Cardiac fibroblast (primary cell): Measurements from ENCODE around the gene LBR.

Experiments
- DNase-seq, 2 donors: peaks; one replicate each; pipeline versions ENCODE4 v3.0.0 to v3.0.0-alpha.2; 2010; ENCODE audit warnings: low read depth in 2 of 2
- H3K4me3 ChIP-seq, 2 donors: replicated peaks in 1 of 2; 1 replicate in 1 of 2; 2 replicates in 1 of 2; pipeline ENCODE4 v1.5.1; 2011; ENCODE audit warnings: low read depth in 2 of 2, low read length in 2 of 2, mild to moderate bottlenecking in 2 of 2, moderate library complexity in 1 of 2
- TF ChIP-seq, protein P1 (sequence below): IDR thresholded peaks from one replicate; pipeline ENCODE4 v1.5.1; 2011; ENCODE audit warnings: low read depth, mild to moderate bottlenecking, low read length, inconsistent platforms

Gene LBR

DNA sequence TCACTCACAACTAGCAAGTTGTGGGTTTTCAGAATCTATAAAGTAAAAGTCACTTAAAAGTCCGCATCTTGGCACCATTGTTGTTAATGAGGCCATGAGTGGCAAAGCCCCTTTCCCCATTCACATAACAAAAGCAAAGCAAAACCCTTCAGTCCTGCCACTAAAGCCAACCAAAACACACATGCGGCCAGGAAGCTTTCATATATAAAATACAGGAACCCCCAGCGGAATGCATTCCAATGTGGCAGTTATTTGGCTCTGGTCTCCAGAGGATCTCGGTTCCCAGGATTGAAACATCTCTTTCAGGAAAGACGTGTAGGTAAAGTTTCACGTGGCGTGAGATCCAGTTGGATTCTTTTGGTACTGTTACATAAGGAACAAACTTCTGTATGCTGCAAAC lies 2.5 kb upstream of the LBR start:
- DNase-seq, result no peak
- TF ChIP-seq, protein P1, sequence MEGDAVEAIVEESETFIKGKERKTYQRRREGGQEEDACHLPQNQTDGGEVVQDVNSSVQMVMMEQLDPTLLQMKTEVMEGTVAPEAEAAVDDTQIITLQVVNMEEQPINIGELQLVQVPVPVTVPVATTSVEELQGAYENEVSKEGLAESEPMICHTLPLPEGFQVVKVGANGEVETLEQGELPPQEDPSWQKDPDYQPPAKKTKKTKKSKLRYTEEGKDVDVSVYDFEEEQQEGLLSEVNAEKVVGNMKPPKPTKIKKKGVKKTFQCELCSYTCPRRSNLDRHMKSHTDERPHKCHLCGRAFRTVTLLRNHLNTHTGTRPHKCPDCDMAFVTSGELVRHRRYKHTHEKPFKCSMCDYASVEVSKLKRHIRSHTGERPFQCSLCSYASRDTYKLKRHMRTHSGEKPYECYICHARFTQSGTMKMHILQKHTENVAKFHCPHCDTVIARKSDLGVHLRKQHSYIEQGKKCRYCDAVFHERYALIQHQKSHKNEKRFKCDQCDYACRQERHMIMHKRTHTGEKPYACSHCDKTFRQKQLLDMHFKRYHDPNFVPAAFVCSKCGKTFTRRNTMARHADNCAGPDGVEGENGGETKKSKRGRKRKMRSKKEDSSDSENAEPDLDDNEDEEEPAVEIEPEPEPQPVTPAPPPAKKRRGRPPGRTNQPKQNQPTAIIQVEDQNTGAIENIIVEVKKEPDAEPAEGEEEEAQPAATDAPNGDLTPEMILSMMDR, result no peak
- H3K4me3 ChIP-seq, result no peak overlapping the region

DNA sequence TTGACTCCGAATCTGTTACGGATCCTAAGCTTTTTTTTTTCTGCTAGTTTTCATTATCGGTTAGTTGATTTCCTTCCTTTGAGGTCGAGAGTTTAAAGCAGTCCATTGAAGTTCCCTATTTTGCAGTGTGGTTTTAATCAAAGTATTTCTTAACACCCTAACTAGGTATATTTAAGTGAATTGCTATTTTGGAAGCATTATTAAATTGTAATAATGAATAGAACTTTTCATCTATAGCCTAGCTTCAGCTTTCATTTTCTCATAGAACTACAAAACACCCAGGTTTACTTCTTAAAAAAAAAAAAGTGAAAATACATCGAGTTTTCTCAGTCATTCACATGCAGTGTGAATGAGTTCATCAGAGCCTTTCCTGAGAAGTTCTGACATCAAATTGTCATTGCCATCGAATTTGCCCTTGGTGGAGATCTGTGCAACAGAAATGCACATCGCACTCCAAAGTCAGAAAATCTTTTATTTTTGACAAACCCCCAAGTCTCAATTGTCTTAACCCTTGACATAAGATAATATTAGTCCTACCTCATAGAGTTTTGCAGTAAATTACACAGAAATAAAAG lies 1.1 kb upstream of the LBR start:
- TF ChIP-seq, protein P1, result no peak
- DNase-seq, result no peak

DNA sequence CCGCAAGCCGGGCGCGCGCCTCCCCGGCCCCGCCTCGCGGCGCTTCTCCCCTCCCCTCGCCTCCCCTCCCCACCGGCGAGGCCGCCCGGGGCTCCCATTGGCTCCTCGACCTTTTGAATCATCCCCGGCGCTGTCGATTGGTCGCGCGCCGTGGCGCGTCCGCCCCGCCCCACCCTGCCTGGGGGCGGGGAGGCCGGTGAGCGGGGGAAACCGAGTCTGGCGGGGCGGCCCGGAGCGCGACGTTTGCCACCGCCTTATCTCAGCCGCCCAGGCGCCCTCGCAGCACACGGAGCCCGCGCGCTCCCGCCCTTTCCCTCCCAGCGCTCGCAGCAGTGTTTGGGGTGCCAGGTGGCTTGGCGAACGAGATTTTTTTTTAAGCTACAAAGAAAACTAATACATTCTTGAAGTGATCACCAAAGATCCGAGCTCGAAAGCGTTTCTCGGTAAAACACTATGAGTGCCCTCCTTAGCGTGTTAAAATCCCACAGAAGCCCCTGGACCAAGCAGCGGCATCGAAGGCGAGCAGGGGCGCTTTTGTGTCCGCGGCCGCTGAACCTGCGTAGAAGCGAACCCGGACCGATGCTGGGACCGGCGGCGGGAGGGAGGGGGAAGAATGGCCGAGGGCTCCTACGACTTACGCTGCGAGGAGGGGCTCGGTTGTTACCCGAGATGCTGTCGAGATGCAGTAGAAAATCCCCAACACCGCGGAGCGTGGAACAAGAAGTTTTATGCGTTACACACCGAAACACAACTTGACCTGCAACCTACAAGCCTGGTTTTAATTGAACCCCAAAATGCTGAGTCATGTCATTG lies 436 bp upstream of the LBR start:
- TF ChIP-seq, protein P1, result no peak
- H3K4me3 ChIP-seq, result peak overlapping the region; percentile 81 to 84
- peak; percentile 84 to 92 for DNase-seq

More for the DNA sequence above, 1.1 kb upstream of the LBR start:
- peak overlapping the region; percentile 78 to 84 for H3K4me3 ChIP-seq

DNA sequence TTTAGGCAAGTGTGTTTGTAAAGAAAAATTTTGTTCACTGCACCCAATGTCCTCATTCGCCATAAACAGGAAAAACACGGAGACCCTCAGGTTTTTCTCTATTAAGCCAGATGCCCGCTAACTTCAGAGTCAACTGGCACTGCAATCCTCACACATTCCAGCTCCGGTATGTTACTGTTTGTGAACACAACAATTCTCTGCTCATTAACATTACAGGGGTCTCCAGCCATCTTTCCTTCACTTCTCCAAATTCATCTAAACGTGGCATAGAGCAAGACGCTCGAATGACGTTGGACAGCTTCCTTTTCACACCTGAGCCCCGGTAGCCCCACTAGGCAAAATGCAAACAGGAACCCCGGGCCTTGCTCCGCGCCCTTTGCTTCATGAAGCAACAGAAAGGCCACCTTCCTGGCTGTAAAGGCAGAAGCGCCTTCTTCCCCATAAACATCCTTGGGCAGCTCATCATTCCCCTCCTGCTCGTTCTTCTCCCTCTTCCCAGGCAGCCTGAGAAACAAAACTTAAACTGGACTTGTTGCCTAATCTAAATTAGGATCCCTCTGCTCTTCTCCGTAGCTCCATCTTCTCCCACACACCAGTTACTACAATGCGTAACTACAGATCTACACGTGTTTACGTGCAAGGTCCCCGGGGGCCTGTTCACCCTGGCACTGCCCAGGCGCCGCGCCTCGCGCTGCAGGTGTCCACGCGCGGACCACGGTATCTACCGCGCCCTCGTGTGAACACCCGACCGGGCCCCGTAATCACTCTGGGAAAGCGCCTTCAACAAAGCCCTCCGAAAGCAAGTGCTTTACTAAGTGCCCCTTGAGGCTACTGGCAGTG lies 1.2 kb downstream of the LBR start:
- TF ChIP-seq, protein P1, result no peak
- H3K4me3 ChIP-seq, result peak overlapping the region; percentile 81 to 84
- DNase-seq, result peak; percentile 35 to 44

DNA sequence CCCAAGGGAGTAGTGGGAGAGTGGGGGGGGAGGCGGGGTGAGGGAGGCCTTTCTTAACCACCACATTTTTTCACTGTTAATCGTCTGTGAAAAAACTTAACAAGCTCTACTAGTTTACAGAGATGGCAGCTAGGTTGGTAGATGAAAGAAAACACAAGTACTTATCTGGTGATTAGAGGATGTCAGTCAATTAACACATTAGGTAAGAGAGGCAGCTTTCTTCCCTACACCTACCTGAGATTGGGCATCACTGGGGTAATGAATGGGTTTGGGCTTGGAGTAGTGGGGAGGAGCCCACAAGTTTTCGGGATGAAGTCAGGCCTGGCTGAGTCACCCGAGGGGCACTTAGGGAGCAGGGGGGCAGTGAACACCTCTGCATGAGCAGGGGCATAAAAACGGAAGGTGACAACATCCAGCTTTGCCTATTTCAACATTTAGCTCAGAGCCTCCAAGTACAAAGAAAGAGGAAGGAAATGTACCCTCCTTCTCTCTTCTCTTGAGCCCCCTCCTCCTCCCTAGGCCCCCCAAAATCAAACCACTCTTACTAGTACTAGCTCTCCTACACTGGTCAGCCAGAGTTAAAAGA lies 2.5 kb downstream of the LBR start:
- TF ChIP-seq, protein P1, result no peak
- peak in 1 of 2 donors; percentile 67 for DNase-seq
- H3K4me3 ChIP-seq, result no peak overlapping the region

DNA sequence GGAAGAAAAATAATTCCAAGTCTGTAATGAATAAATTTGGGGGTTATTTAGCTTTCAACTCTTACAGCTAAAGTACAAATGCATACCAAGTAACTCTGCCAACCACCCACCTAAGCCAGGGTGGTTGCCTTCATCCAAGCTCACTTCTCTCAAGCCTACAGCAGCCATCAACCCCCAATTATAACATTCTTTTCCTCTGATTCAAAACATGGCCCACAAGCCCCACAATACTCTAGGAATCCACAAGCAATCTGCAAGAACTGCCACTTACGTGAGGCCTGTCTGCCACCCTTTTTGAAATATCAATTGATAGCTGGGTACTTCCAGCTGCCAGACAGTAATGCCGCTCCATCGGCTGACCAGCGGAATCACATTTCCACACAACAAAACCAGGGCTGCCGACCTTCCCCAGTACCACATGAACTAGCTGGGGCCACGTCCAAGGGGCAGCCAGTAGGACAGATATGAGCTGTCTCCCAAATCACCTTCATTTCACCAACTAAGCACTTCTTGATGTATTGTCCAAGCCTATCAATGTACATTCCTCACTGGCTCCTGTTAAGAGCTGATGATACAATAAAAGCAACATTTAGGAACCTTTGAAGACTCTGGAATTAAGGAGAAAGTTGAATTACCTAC lies 3.2 kb downstream of the LBR start:
- peak in 1 of 2 donors; percentile 48 for DNase-seq
- TF ChIP-seq, protein P1, result no peak
- no peak overlapping the region for H3K4me3 ChIP-seq
